Neural progenitor cell (in vitro differentiated cells): Measurements from ENCODE around the gene AVP. TPM values are rescaled to one million over a fixed set of nuclear protein-coding genes. Genes with fewer than 3 reads are reported as not detected.
"Not testable (repeated sequence)": the region's sequence is repeated elsewhere in the genome, so short reads cannot be mapped to it uniquely, and the experiment has no call there.

Experiments used
- DNase-seq: peaks from one replicate; pipeline ENCODE4 v3.0.0-alpha.2; 2016; ENCODE audit warnings: low spot score
- H2AFZ ChIP-seq: fragments of 200-600 bp; sonication (generic); replicated peaks from 2 replicates; pipeline ENCODE4 v1.6.1; 2016; ENCODE audit warnings: antibody characterized with exemption
- H3F3A ChIP-seq: fragments of 200-600 bp; sonication (generic); 2 replicates; pipeline ENCODE4 v1.6.1; 2016; ENCODE audit warnings: antibody characterized with exemption, low read depth
- H3K27ac ChIP-seq: fragments of 200-600 bp; sonication (generic); 2 replicates; pipeline ENCODE4 v1.5.1; 2016; ENCODE audit warnings: mild to moderate bottlenecking
- H3K27me3 ChIP-seq: fragments of 200-600 bp; sonication (generic); 2 replicates; pipeline ENCODE4 v1.6.1; 2016; ENCODE audit warnings: mild to moderate bottlenecking, moderate library complexity
- H3K36me3 ChIP-seq: fragments of 200-600 bp; sonication (generic); 2 replicates; pipeline ENCODE4 v1.5.1; 2016
- H3K4me1 ChIP-seq: fragments of 200-600 bp; sonication (generic); 2 replicates; pipeline ENCODE4 v1.6.1; 2016; ENCODE audit warnings: mixed run types
- H3K4me2 ChIP-seq: fragments of 200-600 bp; sonication (generic); 2 replicates; pipeline ENCODE4 v1.6.1; 2016
- H3K4me3 ChIP-seq: fragments of 200-600 bp; sonication (generic); 2 replicates; pipeline ENCODE4 v1.5.1; 2016
- H3K79me2 ChIP-seq: fragments of 200-600 bp; sonication (generic); 2 replicates; pipeline ENCODE4 v1.6.1; 2016; ENCODE audit warnings: low read depth
- H3K9ac ChIP-seq: fragments of 200-600 bp; sonication (generic); 2 replicates; pipeline ENCODE4 v1.6.1; 2016
- H3K9me3 ChIP-seq: fragments of 200-600 bp; sonication (generic); 2 replicates; pipeline ENCODE4 v1.5.1; 2016; ENCODE audit warnings: low read depth
- H4K20me1 ChIP-seq: fragments of 200-600 bp; sonication (generic); 2 replicates; pipeline ENCODE4 v1.6.1; 2016; ENCODE audit warnings: low read depth
- H3K27ac Mint-ChIP-seq: 3 replicates; pipeline ENCODE4 v1.8.0; 2021; ENCODE audit warnings: mixed read lengths
- H3K27me3 Mint-ChIP-seq: 2 replicates; pipeline ENCODE4 v1.8.0; 2022; ENCODE audit warnings: low read depth, mild to moderate bottlenecking, inconsistent platforms, moderate library complexity, mixed read lengths; ENCODE audit not compliant: insufficient read depth
- H3K36me3 Mint-ChIP-seq: 3 replicates; pipeline ENCODE4 v1.8.0; 2021; ENCODE audit warnings: mixed read lengths
- H3K4me1 Mint-ChIP-seq: 3 replicates; pipeline ENCODE4 v1.8.0; 2021; ENCODE audit warnings: mixed read lengths
- H3K4me3 Mint-ChIP-seq: 3 replicates; pipeline ENCODE4 v1.8.0; 2021; ENCODE audit warnings: mild to moderate bottlenecking, moderate library complexity, mixed read lengths
- H3K9me3 Mint-ChIP-seq: 3 replicates; pipeline ENCODE4 v1.8.0; 2020; ENCODE audit warnings: mixed read lengths
- CTCF ChIP-seq: fragments of 200-600 bp; sonication (generic); IDR thresholded peaks from 2 replicates; pipeline ENCODE4 v1.5.1; 2017; ENCODE audit warnings: antibody characterized with exemption, mild to moderate bottlenecking
- EZH2 ChIP-seq: fragments of 200-600 bp; sonication (generic); IDR thresholded peaks from 2 replicates; pipeline ENCODE4 v1.6.1; 2017; ENCODE audit warnings: antibody characterized with exemption, mild to moderate bottlenecking, moderate library complexity
- EZH2phosphoT487 ChIP-seq: fragments of 200-600 bp; sonication (generic); IDR thresholded peaks from 2 replicates; pipeline ENCODE4 v1.6.1; 2017; ENCODE audit warnings: antibody characterized with exemption
- total RNA-seq: library from RNA; depleted of rRNA; stranded (reverse); fragments of >200 nt; gene quantifications from 2 replicates; pipeline ENCODE4 v1.2.3, GENCODE V29; 2015; ENCODE audit warnings: low replicate concordance

The AVP gene
- total RNA-seq, 1 donor from 2014 or later, result not detected

GRCh38 chr20:3067139-3068014 is 17.1 kb downstream of the AVP start:
- Histone ChIP-seq H3K4me3 (no peak overlapping the region), H3K79me2 (no peaks in the 10 kb centered on the region), H3K4me1 (no peaks in the 10 kb centered on the region), H3K27me3 (peaks cover 22% of the 10 kb centered on the region), H3K27ac (no peak overlapping the region), H4K20me1 (no peaks in the 10 kb centered on the region), H3F3A (no peaks in the 10 kb centered on the region), H3K4me2 (no peak overlapping the region), H3K9me3 (no peaks in the 10 kb centered on the region), H3K36me3 (no peaks in the 10 kb centered on the region), H3K9ac (no peak overlapping the region), H2AFZ (no peak overlapping the region)
- H3K27me3 Mint-ChIP-seq, result peaks cover 12% of the 10 kb centered on the region
- no peak for DNase-seq
- H3K27ac Mint-ChIP-seq, result no peak overlapping the region
- TF ChIP-seq EZH2phosphoT487 (no peak), CTCF (no peak)
- H3K36me3 Mint-ChIP-seq, result no peaks in the 10 kb centered on the region
- no peaks in the 10 kb centered on the region for H3K9me3 Mint-ChIP-seq
- no peak overlapping the region for H3K4me3 Mint-ChIP-seq
- peaks cover 4% of the 10 kb centered on the region for H3K4me1 Mint-ChIP-seq

GRCh38 chr20:3064119-3064518 is 20.4 kb downstream of the AVP start:
- not testable (repeated sequence) for H3K36me3 Mint-ChIP-seq, H3K4me1 ChIP-seq, H3K27me3 Mint-ChIP-seq, H2AFZ ChIP-seq, H4K20me1 ChIP-seq, H3K9ac ChIP-seq, DNase-seq, H3K36me3 ChIP-seq, H3K4me3 Mint-ChIP-seq, H3K27me3 ChIP-seq, H3K4me3 ChIP-seq, H3K27ac Mint-ChIP-seq, H3K9me3 ChIP-seq, H3K4me2 ChIP-seq, H3K4me1 Mint-ChIP-seq, H3K79me2 ChIP-seq, H3K27ac ChIP-seq, H3K9me3 Mint-ChIP-seq, H3F3A ChIP-seq

- no peak for DNase-seq
- Histone ChIP-seq H3K4me2 (no peak overlapping the region), H3F3A (no peaks in the 10 kb centered on the region), H3K36me3 (no peaks in the 10 kb centered on the region), H3K27ac (no peak overlapping the region), H3K27me3 (no peaks in the 10 kb centered on the region), H3K9me3 (no peaks in the 10 kb centered on the region), H2AFZ (no peak overlapping the region), H3K4me3 (no peak overlapping the region), H3K4me1 (no peaks in the 10 kb centered on the region), H3K79me2 (no peaks in the 10 kb centered on the region), H3K9ac (no peak overlapping the region), H4K20me1 (no peaks in the 10 kb centered on the region)
- TF ChIP-seq EZH2phosphoT487 (no peak), EZH2 (no peak), CTCF (no peak)
- Mint-ChIP-seq H3K9me3 (peaks cover 3% of the 10 kb centered on the region), H3K4me3 (no peak overlapping the region), H3K4me1 (no peaks in the 10 kb centered on the region), H3K27me3 (peaks cover 4% of the 10 kb centered on the region), H3K36me3 (no peaks in the 10 kb centered on the region), H3K27ac (no peak overlapping the region)
Measured at GRCh38 chr20:3059489-3059888, 25.0 kb downstream of the AVP start.

- H3K4me3 ChIP-seq, result no peak overlapping the region
- peaks cover 12% of the 10 kb centered on the region for H3K79me2 ChIP-seq
- no peaks in the 10 kb centered on the region for H3K9me3 ChIP-seq
- peaks cover 15% of the 10 kb centered on the region for H3K36me3 Mint-ChIP-seq
- H3K36me3 ChIP-seq, result peaks cover 7% of the 10 kb centered on the region
- no peaks in the 10 kb centered on the region for H3K27me3 ChIP-seq
- no peaks in the 10 kb centered on the region for H3K9me3 Mint-ChIP-seq
- no peak overlapping the region for H3K4me3 Mint-ChIP-seq
- H3K27ac Mint-ChIP-seq, result no peak overlapping the region
- TF ChIP-seq EZH2, result no peak
- TF ChIP-seq CTCF, result no peak
- TF ChIP-seq EZH2phosphoT487, result no peak
- H3K4me1 Mint-ChIP-seq, result peaks cover 6% of the 10 kb centered on the region
- H3F3A ChIP-seq, result peaks cover 11% of the 10 kb centered on the region
- peaks cover 14% of the 10 kb centered on the region for H4K20me1 ChIP-seq
- no peaks in the 10 kb centered on the region for H3K4me1 ChIP-seq
- no peak overlapping the region for H2AFZ ChIP-seq
- DNase-seq, result no peak
- no peak overlapping the region for H3K4me2 ChIP-seq
- no peak overlapping the region for H3K9ac ChIP-seq
- H3K27me3 Mint-ChIP-seq, result peaks cover 2% of the 10 kb centered on the region
- H3K27ac ChIP-seq, result no peak overlapping the region
Measured at GRCh38 chr20:3051385-3052019, 33.0 kb downstream of the AVP start.
